GM12891 (cell line): ENCODE data around the gene RBM4B.

Experiments
- DNase-seq: peaks from one replicate; pipeline ENCODE4 v3.0.0; 2011; ENCODE audit warnings: low spot score; ENCODE audit not compliant: insufficient read length
- FAIRE-seq: peaks from 2 replicates; lab custom pipeline; 2011; peaks lifted over from hg19 to GRCh38; lab: Jason Lieb, UNC
- PAX5 ChIP-seq: IDR thresholded peaks from 2 replicates; pipeline ENCODE4 v1.6.1; 2011; ENCODE audit warnings: low read length, moderate library complexity, mild to moderate bottlenecking; ENCODE audit not compliant: insufficient read depth, severe bottlenecking
- POLR2A ChIP-seq: IDR thresholded peaks from 2 replicates; pipeline ENCODE4 v1.6.1; 2011; ENCODE audit warnings: low read depth, low read length, control low read depth
- POLR2AphosphoS5 ChIP-seq: IDR thresholded peaks from 2 replicates; pipeline ENCODE4 v1.6.1; 2011; ENCODE audit warnings: low read depth, low read length, control low read depth
- POU2F2 ChIP-seq: IDR thresholded peaks from 2 replicates; pipeline ENCODE4 v1.6.1; 2011; ENCODE audit warnings: low read depth, mild to moderate bottlenecking, control low read depth, low read length, moderate library complexity
- SPI1 ChIP-seq: IDR thresholded peaks from 2 replicates; pipeline ENCODE4 v1.6.1; 2011; ENCODE audit warnings: low read depth, low read length, control low read depth
- TAF1 ChIP-seq: IDR thresholded peaks from 2 replicates; pipeline ENCODE4 v1.6.1; 2011; ENCODE audit warnings: low read depth, low read length, control low read depth

The RBM4B gene

DNA sequence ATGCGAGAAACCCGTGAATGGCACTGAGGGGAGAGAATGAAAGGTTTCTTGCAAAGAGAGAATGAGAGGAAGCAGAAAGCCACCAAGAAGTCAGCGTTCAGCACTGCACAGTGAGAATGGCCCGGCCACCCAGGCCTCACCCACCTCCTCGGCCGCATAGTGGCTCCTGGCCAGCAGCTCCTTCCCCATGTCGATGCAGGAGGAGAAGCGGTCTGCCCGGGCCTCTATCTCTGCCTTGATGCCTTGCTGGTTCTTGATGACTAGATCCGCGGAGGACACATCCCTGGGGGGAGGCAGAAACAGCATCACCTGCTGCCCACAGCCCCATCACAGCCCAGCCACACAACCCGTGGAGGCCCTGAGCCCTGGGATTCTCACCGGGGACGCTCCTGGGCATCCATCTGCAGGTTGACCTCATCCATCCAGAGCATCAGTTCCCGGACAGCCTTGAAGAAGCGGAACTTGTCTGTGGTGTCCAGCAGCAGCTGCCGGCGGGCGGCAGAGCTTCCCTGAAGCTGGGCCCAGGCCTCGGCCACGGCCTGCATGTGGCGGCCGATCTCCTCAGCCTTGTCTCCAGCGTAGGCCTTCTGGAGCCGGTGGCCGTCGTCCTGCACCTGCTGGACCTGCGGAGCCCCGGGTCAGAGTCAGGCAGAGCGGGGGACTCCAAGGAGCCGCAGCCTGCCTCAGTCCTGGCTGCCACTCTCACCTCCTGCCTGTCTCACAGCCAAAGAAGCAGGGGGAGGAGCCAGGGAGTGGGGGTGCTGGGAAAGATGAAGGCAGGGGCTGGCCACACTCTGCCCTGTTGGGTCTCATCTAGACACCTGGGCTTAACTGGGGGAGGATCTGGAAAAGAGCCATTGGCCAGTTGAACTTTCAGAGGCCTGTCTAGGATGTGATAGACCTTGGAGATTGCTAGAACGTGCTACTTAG lies 12.2 kb upstream of the RBM4B start:
- FAIRE-seq (no peak), DNase-seq (no peak)
- TF ChIP-seq TAF1 (no peak), SPI1 (no peak), POLR2A (no peak), POLR2AphosphoS5 (no peak), POU2F2 (no peak), PAX5 (no peak)

DNA sequence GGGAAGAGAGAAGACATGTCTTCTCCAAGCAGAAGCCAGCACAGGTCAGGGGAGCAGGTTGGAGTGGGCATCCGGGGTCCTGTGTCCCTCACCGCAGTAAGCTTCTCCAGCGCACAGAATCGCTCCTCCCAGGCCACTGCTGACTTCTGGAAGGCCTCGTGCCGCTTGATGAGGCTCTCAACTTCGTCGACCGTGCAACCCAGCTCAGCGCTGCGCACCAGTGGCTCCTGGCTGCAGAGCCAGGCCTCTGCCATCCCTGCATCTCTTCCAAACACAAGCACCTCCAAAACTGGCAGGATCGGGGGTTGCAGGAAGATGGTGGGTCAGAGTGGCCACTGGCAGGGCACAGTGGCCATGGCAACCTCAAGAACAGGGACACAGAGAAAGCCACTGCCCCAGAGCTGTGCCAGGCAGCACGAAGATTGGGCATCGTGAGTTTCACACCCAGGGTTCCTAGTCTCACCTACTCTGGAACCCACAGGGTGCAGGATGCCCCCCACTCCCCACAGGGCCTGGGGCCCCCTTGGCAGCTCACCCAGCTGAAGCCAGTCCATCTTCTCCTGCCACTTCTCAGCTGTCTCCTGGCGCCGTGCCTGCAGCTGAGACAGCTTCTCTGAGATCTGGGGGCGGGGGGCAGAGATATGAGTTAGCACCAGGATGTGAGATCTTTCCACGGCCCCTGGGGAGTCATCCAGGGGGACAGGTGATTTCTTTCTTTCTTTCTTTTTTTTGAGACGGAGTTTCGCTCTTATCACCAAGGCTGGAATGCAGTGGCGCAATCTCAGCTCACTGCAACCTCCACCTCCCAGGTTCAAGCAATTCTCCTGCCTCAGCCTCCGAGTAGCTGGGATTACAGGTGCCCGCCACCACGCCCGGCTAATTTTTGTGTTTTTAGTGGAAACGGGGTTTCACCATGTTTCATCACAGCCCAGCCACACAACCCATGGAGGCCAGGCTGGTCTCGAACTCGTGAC lies 11.2 kb upstream of the RBM4B start:
- TF ChIP-seq SPI1 (no peak), POLR2A (no peak), POU2F2 (no peak), PAX5 (no peak), TAF1 (no peak), POLR2AphosphoS5 (no peak)
- DNase-seq: no peak
- FAIRE-seq: no peak

DNA sequence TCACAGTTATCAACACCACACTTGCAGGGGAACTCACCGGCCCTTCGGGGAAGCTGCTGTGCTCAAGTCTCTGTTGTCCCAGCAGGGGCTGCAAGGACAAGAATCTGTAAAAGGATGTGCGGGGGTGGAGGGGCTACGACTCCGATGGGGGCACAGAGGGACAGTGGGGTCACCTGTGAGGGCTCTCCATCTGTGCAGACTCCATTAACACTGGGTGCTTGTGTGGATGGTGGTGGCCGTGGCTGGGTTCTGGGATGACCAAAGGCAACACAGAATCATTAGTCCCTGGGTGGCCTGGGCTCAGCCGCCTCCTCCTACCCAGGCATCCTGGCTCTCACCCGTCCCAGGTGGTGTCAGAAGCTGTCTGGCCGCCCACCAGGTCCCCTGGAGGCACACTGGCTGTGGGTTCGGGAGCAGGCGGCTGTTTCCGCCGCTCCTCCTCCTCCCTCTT lies 10.2 kb upstream of the RBM4B start:
- FAIRE-seq (no peak), DNase-seq (no peak)
- no peak for TF ChIP-seq SPI1
- no peak for TF ChIP-seq POU2F2

DNA sequence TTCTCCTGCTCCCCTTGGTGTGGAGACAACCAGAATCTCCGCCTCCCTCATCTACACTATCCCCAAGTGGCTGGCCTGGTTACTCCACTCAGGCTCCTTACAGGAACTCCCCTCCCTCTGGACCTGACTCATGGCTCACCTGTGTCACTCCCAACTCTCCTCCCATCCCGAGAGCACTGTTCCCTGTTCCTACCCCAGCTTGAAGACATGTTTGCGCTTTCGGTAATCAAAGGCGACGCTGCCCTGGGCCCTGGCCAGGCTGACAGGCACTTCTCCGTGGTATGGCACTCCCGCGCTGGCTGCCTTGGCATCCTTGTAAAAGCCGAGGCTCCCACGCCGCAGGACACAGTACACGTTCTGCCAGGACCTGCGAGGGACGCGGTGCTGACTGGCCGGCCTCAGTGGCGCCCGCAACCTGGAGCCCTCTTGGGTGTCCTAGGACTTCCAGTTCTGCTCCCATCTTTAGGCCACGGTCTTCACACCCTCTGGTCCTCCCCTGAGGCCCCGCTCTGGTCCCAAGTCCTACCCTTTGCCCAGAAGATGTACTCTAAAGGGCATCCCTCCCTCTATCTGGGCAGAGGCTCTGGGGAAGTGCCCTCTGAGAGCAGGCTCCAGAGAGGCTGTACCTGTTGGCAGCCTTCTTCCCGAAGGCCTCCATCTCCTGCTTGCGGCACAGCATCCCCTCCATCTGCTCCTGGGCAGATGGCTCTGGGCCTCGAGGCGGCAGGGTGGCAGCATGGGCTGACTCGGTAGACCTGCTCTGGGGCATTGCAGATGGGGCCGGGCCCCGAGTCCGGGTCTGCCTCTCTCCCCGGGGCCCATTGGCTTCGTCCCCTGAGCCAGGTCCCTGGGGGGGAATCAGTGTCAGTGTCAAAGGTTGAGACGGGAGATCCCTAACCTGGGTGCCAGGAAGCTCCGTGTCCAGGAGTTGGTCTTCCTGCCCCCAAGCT lies 9.4 kb upstream of the RBM4B start:
- DNase-seq (no peak), FAIRE-seq (no peak)
- TF ChIP-seq POLR2AphosphoS5 (no peak), SPI1 (no peak), PAX5 (no peak), POU2F2 (no peak), POLR2A (no peak), TAF1 (no peak)

DNA sequence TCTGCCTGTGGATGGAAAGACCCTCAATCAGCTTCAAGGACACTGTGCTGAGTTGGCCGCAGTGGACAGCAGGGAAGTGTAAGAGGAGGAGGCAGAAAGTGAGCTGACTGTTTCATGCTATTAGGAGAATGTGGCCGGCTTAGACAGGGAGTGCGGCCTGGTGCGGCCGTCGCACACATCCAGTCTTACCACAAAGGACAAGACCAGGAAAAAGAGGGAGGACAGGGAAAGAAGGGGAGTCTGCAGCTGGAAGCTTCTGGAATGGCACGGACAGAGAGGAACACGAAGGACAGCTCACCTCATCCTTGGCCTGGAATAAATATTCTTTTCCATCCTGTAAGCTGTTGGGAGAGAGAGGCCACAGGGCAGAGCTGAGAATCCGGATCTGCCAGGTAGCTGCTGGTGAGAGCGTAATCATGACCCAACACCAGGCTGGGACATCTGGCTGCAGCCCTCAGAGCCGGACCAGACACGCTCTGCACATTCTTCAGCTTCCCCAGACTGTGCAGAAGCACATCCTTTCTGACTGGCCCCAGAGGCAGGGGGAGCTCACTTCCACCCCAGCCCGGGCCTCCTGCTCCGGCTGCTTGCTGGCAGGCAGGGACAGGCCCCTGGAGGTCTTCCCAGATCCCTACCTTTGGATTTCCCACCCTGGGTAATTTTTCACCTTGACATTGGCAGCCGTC lies 8.6 kb upstream of the RBM4B start:
- no peak for TF ChIP-seq POLR2AphosphoS5
- TF ChIP-seq PAX5: no peak
- no peak for TF ChIP-seq POU2F2
- TF ChIP-seq POLR2A: no peak
- TF ChIP-seq TAF1: no peak
- no peak for TF ChIP-seq SPI1
- FAIRE-seq (no peak), DNase-seq (no peak)

DNA sequence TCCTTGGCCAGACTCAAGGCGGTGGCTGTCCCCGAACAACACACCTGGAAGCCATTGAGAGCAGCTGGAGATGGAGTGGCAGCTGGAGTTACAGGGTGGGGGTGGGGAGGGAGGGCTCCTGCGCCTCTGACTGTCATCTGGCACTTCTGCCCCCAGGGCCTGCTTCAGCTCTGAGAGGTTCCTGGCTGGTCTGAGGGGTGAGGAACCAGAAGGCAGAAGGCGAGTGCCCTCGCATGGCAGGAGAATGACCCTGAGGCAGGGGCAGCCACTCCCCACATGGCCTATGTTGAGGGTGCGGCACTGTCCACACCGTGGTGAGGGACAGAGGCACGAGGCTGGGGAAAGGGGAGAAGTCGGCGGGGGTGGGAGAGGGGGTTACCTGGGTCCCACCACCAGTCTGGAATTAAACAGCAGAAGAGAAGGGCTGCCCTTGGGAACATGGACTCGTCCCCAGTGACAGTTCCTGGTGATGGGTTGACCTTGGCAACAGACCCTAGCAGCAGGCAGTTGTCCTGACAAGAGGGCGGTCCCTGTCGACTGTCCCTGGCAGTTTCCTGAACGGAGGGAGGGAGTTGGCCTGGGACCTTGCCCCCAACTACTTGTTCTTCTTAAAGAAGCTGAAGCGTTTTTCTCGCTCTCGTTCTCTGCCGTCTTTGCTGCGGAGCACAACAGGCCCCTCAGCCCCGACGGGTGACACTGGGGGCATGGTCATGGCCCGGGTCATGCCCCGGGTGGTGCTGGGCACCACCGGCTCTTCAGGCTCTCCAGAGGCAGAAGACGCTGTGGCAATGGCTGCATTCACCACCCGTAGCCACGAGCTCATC lies 7.8 kb upstream of the RBM4B start:
- no peak for TF ChIP-seq POU2F2
- TF ChIP-seq SPI1: no peak
- TF ChIP-seq TAF1: no peak
- no peak for TF ChIP-seq PAX5
- TF ChIP-seq POLR2A: no peak
- no peak for TF ChIP-seq POLR2AphosphoS5
- DNase-seq (no peak), FAIRE-seq (no peak)

DNA sequence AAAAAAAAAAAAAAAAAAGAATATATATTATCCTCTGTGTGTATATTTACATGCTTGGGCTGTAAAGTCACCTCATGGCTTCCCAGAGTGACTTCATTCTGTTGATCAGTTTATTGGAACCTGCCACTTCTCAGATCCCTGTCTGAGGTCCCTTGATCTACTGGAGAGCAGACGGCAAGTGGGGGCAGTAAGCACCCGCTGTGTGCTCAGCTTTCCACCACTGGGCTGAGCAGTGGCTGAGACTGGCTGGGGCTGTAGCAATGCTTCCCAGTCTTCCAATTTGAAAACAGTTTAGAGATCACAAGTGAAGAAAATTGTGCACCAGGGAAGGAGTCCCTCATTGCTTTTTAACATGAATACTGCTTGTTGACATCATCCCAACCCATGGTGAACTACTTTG lies 6.9 kb upstream of the RBM4B start:
- FAIRE-seq (no peak), DNase-seq (no peak)
- TF ChIP-seq PAX5: no peak
- TF ChIP-seq POU2F2: no peak
- no peak for TF ChIP-seq TAF1
- TF ChIP-seq SPI1: no peak

DNA sequence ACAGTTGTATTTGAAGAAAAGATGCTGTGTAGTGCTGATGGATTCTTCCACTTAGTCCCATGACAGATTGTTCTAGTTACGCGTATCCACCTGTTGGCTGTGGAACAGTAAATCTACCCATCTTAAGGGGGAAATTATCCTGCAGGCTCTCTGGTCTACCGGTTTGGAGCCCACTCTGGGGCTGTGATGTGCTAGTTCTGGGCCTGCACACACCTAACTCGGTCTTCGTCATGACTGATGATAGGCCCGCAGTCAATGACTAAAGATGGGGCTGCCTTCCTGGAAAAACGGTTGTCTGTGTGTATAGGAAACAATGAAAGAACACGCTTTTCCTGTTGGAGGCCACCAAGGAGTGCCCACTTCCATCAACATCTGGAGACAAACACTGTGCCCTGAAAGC lies 6.2 kb upstream of the RBM4B start:
- DNase-seq (no peak), FAIRE-seq (no peak)
- TF ChIP-seq SPI1: no peak
- no peak for TF ChIP-seq POLR2AphosphoS5
- TF ChIP-seq TAF1: no peak
- no peak for TF ChIP-seq PAX5
- no peak for TF ChIP-seq POLR2A
- TF ChIP-seq POU2F2: no peak
